Measurements from ENCODE around the gene SMIM27. TPM values are rescaled to one million over a fixed set of nuclear protein-coding genes. Genes with fewer than 3 reads are reported as not detected.

SMIM27 gene
- total RNA-seq, 1 experiment from 2014 or later, result 15.7 TPM

- Histone ChIP-seq H2BK5ac (ENCODE audit: insufficient read length, low read length) (no peak overlapping the region), H2BK12ac (ENCODE audit: insufficient read length, low read depth, low read length) (no peak overlapping the region), H2AFZ (ENCODE audit: low read length) (no peak overlapping the region), H3K79me2 (ENCODE audit: insufficient read depth, low read length) (peaks cover 9% of the 10 kb centered on the region; the same call in 1 of the 2 replicates), H3K56ac (ENCODE audit: insufficient read length, low read depth, low read length) (no peak overlapping the region), H3K4me2 (ENCODE audit: insufficient read depth, insufficient read length, low read length) (peak overlapping the region; percentile 70), H3K79me1 (ENCODE audit: insufficient read depth, low read depth, low read length, poor library complexity, severe bottlenecking) (peaks cover 3% of the 10 kb centered on the region), H4K20me1 (ENCODE audit: control insufficient read depth, insufficient read depth, insufficient read length) (no peaks in the 10 kb centered on the region), H3K4ac (ENCODE audit: low read depth, low read length) (no peak overlapping the region), H4K91ac (ENCODE audit: insufficient read length, low read depth, low read length) (no peak overlapping the region), H3K14ac (ENCODE audit: insufficient read depth, low read length) (no peak overlapping the region), H4K8ac (replicated peaks; ENCODE audit: insufficient read length, low read depth, low read length) (no peak overlapping the region), H2AK5ac (ENCODE audit: insufficient read length, low read length) (no peak overlapping the region), H2BK120ac (ENCODE audit: low read depth, low read length, poor library complexity, severe bottlenecking) (no peak overlapping the region), H3K9ac (ENCODE audit: extremely low read depth, insufficient read length, low read length) (peak overlapping the region; percentile 85), H4K5ac (ENCODE audit: insufficient read length, low read depth, low read length) (no peak overlapping the region), H3K18ac (ENCODE audit: insufficient read length, low read depth, low read length) (no peak overlapping the region), H3K9me3 (ENCODE audit: control insufficient read depth, low read depth, low read length) (no peaks in the 10 kb centered on the region), H3K4me1 (ENCODE audit: insufficient read depth, low read length) (no peaks in the 10 kb centered on the region), H2BK20ac (ENCODE audit: low read depth, low read length, poor library complexity, severe bottlenecking) (no peak overlapping the region), H3T11ph (ENCODE audit: low read length) (no peak overlapping the region), H3K27me3 (ENCODE audit: insufficient read depth, low read length) (no peaks in the 10 kb centered on the region), H3K23me2 (ENCODE audit: insufficient read length, low read depth, low read length, poor library complexity, severe bottlenecking) (peaks cover 5% of the 10 kb centered on the region), H3K27ac (ENCODE audit: insufficient read length, low read depth, low read length) (no peak overlapping the region), H2BK15ac (ENCODE audit: low read depth, low read length) (no peak overlapping the region), H3K23ac (ENCODE audit: insufficient read length, low read depth, low read length) (no peak overlapping the region)
- Mint-ChIP-seq H3K9me3 (no peaks in the 10 kb centered on the region), H3K27me3 (ENCODE audit: low read depth) (no peaks in the 10 kb centered on the region), H3K36me3 (ENCODE audit: insufficient read depth in 1 of 3, low read depth in 3 of 3) (peaks cover 15 to 17% (median 16%) of the 10 kb centered on the region in 3 experiments; a peak in 6 of 7 replicates), H3K4me1 (peaks cover 9 to 15% of the 10 kb centered on the region in 2 experiments), H3K27ac (peak overlapping the region; percentile 98 to 99 (median 99); a peak in 6 of 7 replicates), H3K4me3 (peak overlapping the region; percentile 99 to 100)
- WGBS (ENCODE audit: extremely low coverage, insufficient read length, low lambda C conversion rate), result no CpG with 5 or more reads among the region's 17 CpGs
- peak; percentile 66 for DNase-seq
- peak; percentile 84 for TF ChIP-seq CTCF (conservative IDR thresholded peaks at IDR 0.05)
Observed at GRCh38 chr9:32571969-32572899, 20.1 kb downstream of the SMIM27 start.
